Smooth muscle cell (in vitro differentiated cells): ENCODE measurements around the gene IPO4. TPM values are rescaled to one million over a fixed set of nuclear protein-coding genes. Genes with fewer than 3 reads are reported as not detected.

ENCODE experiments used
- DNase-seq: peaks from one replicate; lab custom pipeline; 2025; ENCODE audit not compliant: unreplicated experiment; lab: John Stamatoyannopoulos, UW
- H2AFZ ChIP-seq: fragments of 200-600 bp; sonication (generic); 2 replicates; pipeline ENCODE4 v1.6.0; 2016; ENCODE audit warnings: antibody characterized with exemption, low read depth, mild to moderate bottlenecking
- H3F3A ChIP-seq: fragments of 200-600 bp; sonication (generic); 2 replicates; pipeline ENCODE4 v1.6.0; 2017; ENCODE audit warnings: antibody characterized with exemption, low read depth
- H3K27ac ChIP-seq: fragments of 200-600 bp; sonication (generic); 2 replicates; pipeline ENCODE4 v1.5.1; 2016; ENCODE audit warnings: low read depth, mild to moderate bottlenecking
- H3K27me3 ChIP-seq: fragments of 200-600 bp; sonication (generic); 2 replicates; pipeline ENCODE4 v1.6.1; 2016; ENCODE audit warnings: low read depth, mild to moderate bottlenecking
- H3K36me3 ChIP-seq: fragments of 200-600 bp; sonication (generic); 2 replicates; pipeline ENCODE4 v1.5.1; 2016; ENCODE audit warnings: low read depth
- H3K4me1 ChIP-seq: fragments of 200-600 bp; sonication (generic); 2 replicates; pipeline ENCODE4 v1.5.1; 2016; ENCODE audit warnings: low read depth
- H3K4me2 ChIP-seq: fragments of 200-600 bp; sonication (generic); 2 replicates; pipeline ENCODE4 v1.6.0; 2016; ENCODE audit warnings: mild to moderate bottlenecking
- H3K4me3 ChIP-seq: fragments of 200-600 bp; sonication (generic); 2 replicates; pipeline ENCODE4 v1.5.1; 2016; ENCODE audit warnings: mild to moderate bottlenecking
- H3K79me2 ChIP-seq: fragments of 200-600 bp; sonication (generic); 2 replicates; pipeline ENCODE4 v1.6.0; 2016; ENCODE audit warnings: low read depth, mild to moderate bottlenecking
- H3K9ac ChIP-seq: fragments of 200-600 bp; sonication (generic); 2 replicates; pipeline ENCODE4 v1.6.0; 2016; ENCODE audit warnings: low read depth
- H3K9me3 ChIP-seq: fragments of 200-600 bp; sonication (generic); replicated peaks from 2 replicates; pipeline ENCODE4 v1.5.1; 2016; ENCODE audit warnings: low read depth
- H4K20me1 ChIP-seq: fragments of 200-600 bp; sonication (generic); 2 replicates; pipeline ENCODE4 v1.6.0; 2016; ENCODE audit warnings: low read depth
- WGBS: methylation state at CpG from one replicate; pipeline ENCODE4 v1.1.7; 2016; ENCODE audit warnings: low lambda C conversion rate; 5-methylcytosine and 5-hydroxymethylcytosine counted together
- polyA plus RNA-seq: library from polyadenylated mRNA; unstranded; fragments of >200 nt; fragmentation: Nextera tagmentation; extraction: Ambion mirVana; gene quantifications from 2 replicates; pipeline ENCODE4 v1.2.1, GENCODE V29; 2016
- total RNA-seq: library from RNA; depleted of rRNA; stranded (reverse); fragments of >200 nt; gene quantifications from 2 replicates; pipeline ENCODE4 v1.2.3, GENCODE V29; 2014
- TF ChIP-seq, protein P1 (sequence below): fragments of 200-600 bp; sonication (generic); IDR thresholded peaks from 2 replicates; pipeline ENCODE4 v1.5.1; 2017; ENCODE audit warnings: borderline replicate concordance, mild to moderate bottlenecking, antibody characterized with exemption; ENCODE audit not compliant: insufficient read depth, poor library complexity, severe bottlenecking

The IPO4 gene
- total and polyA plus RNA-seq, 2 experiments from 2014 or later = 14.7 to 20.5 TPM

DNA sequence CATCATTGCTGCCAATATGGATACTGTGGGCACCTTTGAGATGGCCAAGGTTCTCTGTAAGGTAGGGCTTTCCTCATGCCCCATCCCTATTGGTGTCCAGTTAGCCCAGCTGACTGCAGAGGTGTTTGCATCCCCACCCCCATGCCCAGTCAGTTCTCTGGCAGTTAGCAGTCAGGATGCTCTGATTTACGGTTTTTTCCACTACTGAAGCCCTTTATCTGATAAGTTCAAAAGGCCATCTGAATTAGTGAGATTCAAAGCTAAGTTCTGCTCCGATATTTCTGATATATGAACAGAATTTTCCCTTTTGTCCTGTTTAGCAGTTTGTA, 44.9 kb upstream of the IPO4 start:
- Histone ChIP-seq H3K27ac (no peak overlapping the region), H3K4me1 (peaks cover 17% of the 10 kb centered on the region), H2AFZ (no peak overlapping the region), H3K9me3 (no peaks in the 10 kb centered on the region), H3K4me3 (peak overlapping the region; percentile 85), H3K27me3 (no peaks in the 10 kb centered on the region), H3K36me3 (no peaks in the 10 kb centered on the region), H3K79me2 (peaks cover 59% of the 10 kb centered on the region), H3K4me2 (peak overlapping the region; percentile 93), H3F3A (peaks cover 23% of the 10 kb centered on the region), H3K9ac (peak overlapping the region; percentile 89), H4K20me1 (peaks cover 4% of the 10 kb centered on the region)
- TF ChIP-seq, protein P1, sequence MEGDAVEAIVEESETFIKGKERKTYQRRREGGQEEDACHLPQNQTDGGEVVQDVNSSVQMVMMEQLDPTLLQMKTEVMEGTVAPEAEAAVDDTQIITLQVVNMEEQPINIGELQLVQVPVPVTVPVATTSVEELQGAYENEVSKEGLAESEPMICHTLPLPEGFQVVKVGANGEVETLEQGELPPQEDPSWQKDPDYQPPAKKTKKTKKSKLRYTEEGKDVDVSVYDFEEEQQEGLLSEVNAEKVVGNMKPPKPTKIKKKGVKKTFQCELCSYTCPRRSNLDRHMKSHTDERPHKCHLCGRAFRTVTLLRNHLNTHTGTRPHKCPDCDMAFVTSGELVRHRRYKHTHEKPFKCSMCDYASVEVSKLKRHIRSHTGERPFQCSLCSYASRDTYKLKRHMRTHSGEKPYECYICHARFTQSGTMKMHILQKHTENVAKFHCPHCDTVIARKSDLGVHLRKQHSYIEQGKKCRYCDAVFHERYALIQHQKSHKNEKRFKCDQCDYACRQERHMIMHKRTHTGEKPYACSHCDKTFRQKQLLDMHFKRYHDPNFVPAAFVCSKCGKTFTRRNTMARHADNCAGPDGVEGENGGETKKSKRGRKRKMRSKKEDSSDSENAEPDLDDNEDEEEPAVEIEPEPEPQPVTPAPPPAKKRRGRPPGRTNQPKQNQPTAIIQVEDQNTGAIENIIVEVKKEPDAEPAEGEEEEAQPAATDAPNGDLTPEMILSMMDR = no peak
- DNase-seq = no peak
- 60% methylated on average over 2 of the region's 2 CpGs for WGBS

DNA sequence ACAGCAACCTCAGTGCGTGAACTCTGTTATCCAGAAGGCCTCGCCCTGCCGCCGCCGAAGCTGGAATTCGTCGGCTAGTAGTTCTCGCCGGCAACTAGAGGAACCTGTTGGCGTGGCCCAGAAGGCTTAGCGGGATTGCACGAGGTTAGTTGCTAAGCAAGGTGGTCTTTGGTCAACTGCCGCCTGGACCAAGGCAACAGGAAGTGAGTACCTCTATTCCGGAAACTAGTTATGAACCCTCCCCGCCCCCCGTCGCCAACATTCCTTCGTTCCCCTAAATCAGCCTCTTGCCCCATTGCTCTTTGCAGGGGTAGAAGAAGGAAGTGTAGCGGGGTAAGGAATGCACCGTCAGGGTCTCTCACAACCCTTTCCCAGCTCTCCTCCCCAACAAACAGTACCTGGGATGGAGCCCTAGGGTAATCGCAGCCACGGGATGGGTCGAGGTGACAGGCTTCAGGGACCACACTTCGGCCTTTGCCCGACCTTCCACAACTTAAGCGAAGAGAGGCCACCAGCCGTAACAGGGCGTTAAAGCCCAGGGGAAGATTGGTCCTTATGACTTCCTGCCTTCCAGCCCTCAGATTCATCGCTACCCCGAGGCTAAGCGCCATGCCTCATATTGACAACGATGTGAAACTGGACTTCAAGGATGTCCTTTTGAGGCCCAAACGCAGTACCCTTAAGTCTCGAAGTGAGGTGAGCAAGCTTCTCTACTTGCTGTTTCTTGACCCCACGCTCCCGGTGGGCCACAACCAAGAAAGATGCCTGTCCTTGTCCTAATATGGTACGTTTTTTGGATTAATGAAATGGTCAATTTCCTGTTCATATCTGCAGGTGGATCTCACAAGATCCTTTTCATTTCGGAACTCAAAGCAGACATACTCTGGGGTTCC, 44.3 kb upstream of the IPO4 start, which contains the start of gene GMPR2:
Gene GMPR2 (plus strand): TSS at position 285 of the 893 bp plus-strand sequence. CDS start 325 bp downstream, at position 610.
- H3F3A ChIP-seq = peaks cover 17% of the 10 kb centered on the region
- peak within 1 kb of the TSS; percentile 89 for H3K27ac ChIP-seq
- WGBS = 10% methylated on average over 38 of the region's 38 CpGs
- peak within 1 kb of the TSS; percentile 91 for H3K9ac ChIP-seq
- no peak for DNase-seq
- no peaks in the 10 kb centered on the region for H3K36me3 ChIP-seq
- H3K27me3 ChIP-seq = no peaks in the 10 kb centered on the region
- TF ChIP-seq, protein P1 = no peak
- peaks cover 17% of the 10 kb centered on the region for H3K4me1 ChIP-seq
- peak within 1 kb of the TSS; percentile 90 for H2AFZ ChIP-seq
- H4K20me1 ChIP-seq = peaks cover 8% of the 10 kb centered on the region
- no peaks in the 10 kb centered on the region for H3K9me3 ChIP-seq
- peaks cover 64% of the 10 kb centered on the region for H3K79me2 ChIP-seq
- peak within 1 kb of the TSS; percentile 85 for H3K4me3 ChIP-seq
- peak within 1 kb of the TSS; percentile 93 for H3K4me2 ChIP-seq

DNA sequence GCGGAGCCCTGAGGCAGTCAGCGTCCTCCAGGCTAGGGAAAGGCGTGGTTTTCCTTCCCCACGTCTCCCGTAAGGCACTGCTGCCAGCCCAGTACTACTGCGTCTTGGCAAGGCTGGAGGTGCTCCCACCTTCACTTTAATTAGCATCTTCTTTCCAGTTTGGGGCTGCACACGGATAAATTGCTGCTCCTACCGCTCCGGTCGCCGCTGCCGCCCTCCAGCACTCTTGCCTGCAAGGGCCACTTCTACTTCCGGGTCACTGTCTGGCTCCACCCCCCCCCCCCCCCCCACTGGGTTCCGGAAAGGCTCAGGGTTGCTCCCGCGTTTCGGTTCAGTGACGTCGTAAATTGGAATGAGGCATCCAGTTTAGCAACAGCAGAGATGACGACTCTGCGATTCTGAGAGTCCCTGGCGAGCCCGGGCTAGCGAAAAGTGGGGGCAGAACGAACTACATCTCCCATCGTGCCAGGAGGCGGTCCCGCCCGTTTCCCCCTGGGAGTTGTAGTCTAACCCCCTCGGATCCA, 43.6 kb upstream of the IPO4 start, which contains the start of gene NEDD8:
Gene NEDD8 (minus strand): TSS at position 247 of the 524 bp plus-strand sequence. CDS start 100 bp downstream, at position 147.
- under 1% methylated on average over 27 of the region's 30 CpGs for WGBS
- Histone ChIP-seq H3K79me2 (peaks cover 72% of the 10 kb centered on the region), H4K20me1 (peaks cover 15% of the 10 kb centered on the region), H3K27me3 (no peaks in the 10 kb centered on the region), H3K4me2 (peak within 1 kb of the TSS; percentile 93), H3K9ac (peak within 1 kb of the TSS; percentile 91), H3K36me3 (no peaks in the 10 kb centered on the region), H3K4me3 (peak within 1 kb of the TSS; percentile 85), H3F3A (peaks cover 12% of the 10 kb centered on the region), H2AFZ (peak within 1 kb of the TSS; percentile 90), H3K9me3 (no peaks in the 10 kb centered on the region), H3K27ac (peak within 1 kb of the TSS; percentile 89), H3K4me1 (peaks cover 17% of the 10 kb centered on the region)
- peak; percentile 74 for DNase-seq
- TF ChIP-seq, protein P1 = no peak
